Tibial artery (tissue), 4 donors: Measurements from ENCODE around the gene APBA2.

Experiments used
- DNase-seq, 2 donors: peaks; one replicate each; pipeline ENCODE4 v3.0.0-alpha.2; 2019
- H3K27ac ChIP-seq, 2 donors: fragments of 200-600 bp; sonication (generic) in 1 of 2; 1 replicate in 1 of 2; 2 replicates in 1 of 2; pipeline ENCODE4 v1.5.1; 2018 to 2019; ENCODE audit warnings: mild to moderate bottlenecking in 1 of 2
- H3K27me3 ChIP-seq, 2 donors: fragments of 200-600 bp; sonication (generic) in 1 of 2; one replicate each; pipeline versions ENCODE4 v1.5.1 to v1.6.0; 2016 to 2019
- H3K36me3 ChIP-seq, 3 donors: fragments of 200-600 bp; sonication (generic) in 2 of 3; one replicate each; pipeline ENCODE4 v1.5.1; 2016 to 2019; ENCODE audit warnings: mild to moderate bottlenecking in 2 of 3
- H3K4me1 ChIP-seq, 4 donors: fragments of 200-600 bp; sonication (generic) in 2 of 4; 1 replicate in 3 of 4; 2 replicates in 1 of 4; pipeline ENCODE4 v1.5.1; 2016 to 2019
- H3K4me3 ChIP-seq, 2 donors: fragments of 200-600 bp; sonication (generic) in 1 of 2; 1 replicate in 1 of 2; 2 replicates in 1 of 2; pipeline ENCODE4 v1.5.1; 2018 to 2019; ENCODE audit warnings: mild to moderate bottlenecking in 2 of 2
- H3K9me3 ChIP-seq, 3 donors: fragments of 200-600 bp; sonication (generic) in 1 of 3; one replicate each; pipeline ENCODE4 v1.5.1; 2016 to 2019
- intact Hi-C: fragments of 100-400 bp; cut with DNase I; formaldehyde crosslinking; loops from one replicate; pipeline ENCODE4 v1.15.0; 2023; ENCODE audit warnings: low total_unique reads
- TF ChIP-seq, protein P1 (sequence below), 2 experiments: fragments of 200-600 bp in 1 of 2; fragments of 450-650 bp in 1 of 2; IDR thresholded peaks; one replicate each; pipeline ENCODE4 v1.5.1; 2017 to 2019; ENCODE audit warnings: antibody characterized with exemption in 2 of 2, mild to moderate bottlenecking in 1 of 2, moderate library complexity in 1 of 2

Gene APBA2

DNA sequence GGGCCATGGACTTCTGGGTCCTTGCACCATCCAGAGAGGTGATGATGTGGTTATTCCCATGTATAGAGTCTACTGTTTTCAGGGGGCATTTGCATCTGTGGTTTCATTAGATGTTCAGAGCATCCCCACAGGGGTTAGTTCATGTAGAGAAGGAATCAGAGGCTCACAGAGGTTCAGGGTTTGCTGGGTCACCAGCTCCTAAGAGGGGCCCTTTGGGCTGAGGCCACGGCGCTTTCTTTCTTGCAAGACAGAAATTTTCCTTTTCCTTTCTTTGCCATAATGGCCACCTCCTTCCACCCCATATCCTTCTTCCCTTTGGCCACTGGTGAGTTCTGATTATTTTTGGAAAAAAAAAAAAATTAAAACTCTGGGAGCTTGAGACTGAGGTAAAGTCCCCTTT is 62.3 kb downstream of the APBA2 start:
- no peaks in the 10 kb centered on the region for H3K27me3 ChIP-seq
- H3K36me3 ChIP-seq = no peaks in the 10 kb centered on the region
- peak in 1 of 2 donors; percentile 16 for DNase-seq
- no peaks in the 10 kb centered on the region for H3K9me3 ChIP-seq
- no peak overlapping the region for H3K4me3 ChIP-seq
- intact Hi-C loops = no loop called here
- TF ChIP-seq, protein P1, sequence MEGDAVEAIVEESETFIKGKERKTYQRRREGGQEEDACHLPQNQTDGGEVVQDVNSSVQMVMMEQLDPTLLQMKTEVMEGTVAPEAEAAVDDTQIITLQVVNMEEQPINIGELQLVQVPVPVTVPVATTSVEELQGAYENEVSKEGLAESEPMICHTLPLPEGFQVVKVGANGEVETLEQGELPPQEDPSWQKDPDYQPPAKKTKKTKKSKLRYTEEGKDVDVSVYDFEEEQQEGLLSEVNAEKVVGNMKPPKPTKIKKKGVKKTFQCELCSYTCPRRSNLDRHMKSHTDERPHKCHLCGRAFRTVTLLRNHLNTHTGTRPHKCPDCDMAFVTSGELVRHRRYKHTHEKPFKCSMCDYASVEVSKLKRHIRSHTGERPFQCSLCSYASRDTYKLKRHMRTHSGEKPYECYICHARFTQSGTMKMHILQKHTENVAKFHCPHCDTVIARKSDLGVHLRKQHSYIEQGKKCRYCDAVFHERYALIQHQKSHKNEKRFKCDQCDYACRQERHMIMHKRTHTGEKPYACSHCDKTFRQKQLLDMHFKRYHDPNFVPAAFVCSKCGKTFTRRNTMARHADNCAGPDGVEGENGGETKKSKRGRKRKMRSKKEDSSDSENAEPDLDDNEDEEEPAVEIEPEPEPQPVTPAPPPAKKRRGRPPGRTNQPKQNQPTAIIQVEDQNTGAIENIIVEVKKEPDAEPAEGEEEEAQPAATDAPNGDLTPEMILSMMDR (IDR thresholded peaks at IDR 0.05) = no peak
- H3K27ac ChIP-seq = no peak overlapping the region
- no peaks in the 10 kb centered on the region for H3K4me1 ChIP-seq

DNA sequence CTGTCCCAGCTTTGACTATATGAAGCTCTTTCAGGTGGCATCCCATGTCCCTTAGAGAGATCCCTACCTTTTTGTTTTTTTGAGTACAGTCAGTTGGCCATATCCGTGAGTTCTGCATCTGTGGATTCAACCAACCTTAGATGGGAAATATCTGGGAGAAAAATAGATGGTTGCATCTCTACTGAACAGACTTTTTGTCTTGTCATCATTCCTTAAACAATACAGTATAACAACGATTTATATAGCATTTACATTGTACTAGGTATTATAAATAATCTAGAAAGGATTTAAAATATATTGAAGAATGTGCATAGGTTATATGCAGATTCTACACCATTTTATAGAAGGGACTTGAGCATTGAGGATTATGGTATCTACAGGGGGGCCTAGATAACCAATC is 65.1 kb downstream of the APBA2 start:
- Histone ChIP-seq H3K27ac (no peak overlapping the region), H3K4me3 (no peak overlapping the region), H3K27me3 (peaks cover 0 to 15% of the 10 kb centered on the region in 2 donors), H3K9me3 (no peaks in the 10 kb centered on the region), H3K36me3 (no peaks in the 10 kb centered on the region), H3K4me1 (no peaks in the 10 kb centered on the region)
- TF ChIP-seq, protein P1 (IDR thresholded peaks at IDR 0.05) = no peak
- intact Hi-C loops = no loop called here
- no peak for DNase-seq

DNA sequence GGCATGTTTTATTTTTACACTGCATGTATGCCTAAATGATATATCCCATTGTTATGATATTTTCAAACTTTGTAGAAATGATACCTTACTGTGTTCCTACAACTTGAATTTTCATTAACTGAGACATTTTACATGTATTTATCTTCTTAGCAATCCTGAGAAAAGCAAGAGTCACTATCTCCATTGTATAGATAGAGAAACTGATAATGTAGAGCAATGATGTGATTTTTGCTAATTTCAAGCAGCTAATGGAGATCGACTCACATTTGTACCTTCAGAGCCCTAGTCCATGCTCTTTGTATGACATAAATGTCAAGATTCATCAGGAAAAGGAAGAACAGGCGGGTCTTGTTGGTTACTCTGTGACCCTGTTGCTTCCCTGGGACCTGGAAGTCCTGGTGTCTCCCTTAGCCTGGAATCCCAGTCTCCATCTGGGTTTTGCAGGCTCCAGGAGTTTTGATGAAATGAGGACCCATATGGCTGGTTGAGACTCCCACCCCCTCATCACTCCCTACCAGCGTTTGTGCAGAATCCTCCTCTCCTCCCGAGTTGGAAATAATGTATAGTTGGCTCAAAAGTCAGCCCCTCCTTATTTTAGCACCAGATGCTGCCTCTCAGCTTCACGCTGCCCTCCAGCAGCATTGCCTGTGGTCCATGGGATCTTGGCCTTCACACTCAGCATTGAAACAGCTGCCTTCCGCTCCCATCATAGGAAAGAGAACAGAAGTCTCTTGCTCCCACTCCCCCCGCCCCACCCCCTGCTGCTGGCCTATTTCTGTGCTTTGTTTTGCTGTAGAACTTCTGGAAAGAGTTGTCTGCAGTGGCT is 67.1 kb downstream of the APBA2 start:
- H3K36me3 ChIP-seq = no peaks in the 10 kb centered on the region
- H3K9me3 ChIP-seq = no peaks in the 10 kb centered on the region
- no peaks in the 10 kb centered on the region for H3K4me1 ChIP-seq
- H3K27me3 ChIP-seq = peaks cover 0 to 18% of the 10 kb centered on the region in 2 donors
- H3K27ac ChIP-seq = no peak overlapping the region
- DNase-seq = no peak
- no peak overlapping the region for H3K4me3 ChIP-seq
- intact Hi-C loops = no loop called here
- TF ChIP-seq, protein P1 (IDR thresholded peaks at IDR 0.05) = no peak

DNA sequence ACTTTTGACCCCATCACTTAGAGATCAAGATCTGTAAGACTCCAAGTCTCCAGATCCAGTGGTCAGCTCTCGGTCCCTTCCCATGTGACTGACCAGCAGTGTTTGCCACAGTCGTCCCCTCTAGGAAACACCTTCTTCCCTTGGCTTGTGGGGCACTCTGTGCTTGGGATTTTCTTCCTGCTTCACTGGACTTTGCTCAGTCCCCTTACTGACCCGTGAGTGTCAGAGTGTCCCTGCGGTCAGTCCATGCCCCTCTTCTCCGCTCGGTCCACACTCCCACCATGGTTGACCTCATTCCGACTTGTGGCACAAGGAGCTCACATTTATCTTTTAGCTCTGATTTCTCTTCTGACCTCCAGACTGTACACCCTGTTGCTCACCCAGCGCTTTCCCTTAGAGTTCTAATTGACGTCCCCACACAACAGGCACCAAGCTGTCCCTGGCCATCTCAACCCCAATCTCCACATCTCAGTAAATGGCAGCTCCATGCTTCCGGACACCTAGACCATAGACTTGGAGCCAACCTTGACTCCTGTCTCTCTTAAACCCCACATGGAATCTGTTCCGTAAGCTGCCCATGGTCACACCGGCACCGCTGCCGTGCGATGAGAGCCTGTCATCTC is 67.9 kb downstream of the APBA2 start:
- Histone ChIP-seq H3K27ac (no peak overlapping the region), H3K36me3 (no peaks in the 10 kb centered on the region), H3K27me3 (peaks cover 0 to 18% of the 10 kb centered on the region in 2 donors), H3K4me1 (no peaks in the 10 kb centered on the region), H3K9me3 (no peaks in the 10 kb centered on the region), H3K4me3 (no peak overlapping the region)
- DNase-seq = no peak
- intact Hi-C loops = no loop called here
- TF ChIP-seq, protein P1 (IDR thresholded peaks at IDR 0.05) = no peak

DNA sequence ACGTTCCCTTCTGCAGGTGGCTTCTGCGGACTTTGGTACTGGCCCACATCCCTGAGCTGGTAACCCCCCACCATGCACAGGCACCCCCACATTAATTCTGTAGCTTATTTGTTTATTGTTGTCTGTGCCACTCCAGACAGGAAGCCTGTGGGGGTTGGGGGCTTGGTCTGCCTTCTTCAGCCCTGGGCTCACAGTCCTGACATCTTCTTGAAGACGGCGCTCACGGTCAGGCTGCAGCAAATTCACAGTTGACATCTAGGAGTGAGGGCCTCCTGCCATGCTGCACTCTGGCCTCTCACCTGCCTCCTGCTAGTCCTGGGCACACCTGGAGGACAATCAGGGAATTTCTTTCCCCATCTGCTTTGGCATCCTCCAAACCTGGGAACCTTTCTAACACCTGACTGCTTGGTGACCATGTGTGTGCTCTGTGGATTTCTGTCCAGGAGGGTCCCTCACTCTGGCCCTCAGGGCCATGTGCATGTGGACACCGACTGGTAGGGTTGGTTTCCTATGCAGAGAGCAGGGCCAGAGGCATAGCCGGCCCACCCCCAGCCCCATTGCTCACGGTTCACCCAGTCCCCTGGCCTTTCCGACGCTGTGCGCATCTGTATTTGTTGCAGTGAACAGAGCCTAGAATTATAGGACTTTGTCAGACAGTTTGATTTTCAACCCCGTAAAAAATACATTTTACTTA is 68.8 kb downstream of the APBA2 start:
- Histone ChIP-seq H3K27me3 (peaks cover 0 to 18% of the 10 kb centered on the region in 2 donors), H3K9me3 (no peaks in the 10 kb centered on the region), H3K27ac (no peak overlapping the region), H3K4me3 (no peak overlapping the region), H3K4me1 (no peaks in the 10 kb centered on the region), H3K36me3 (no peaks in the 10 kb centered on the region)
- no peak for DNase-seq
- intact Hi-C loops = no loop called here
- TF ChIP-seq, protein P1 (IDR thresholded peaks at IDR 0.05) = no peak
